ENCODE measurements around the gene PLB1.

The PLB1 gene

GRCh38 chr2:28505361-28505760 is 9.5 kb downstream of the PLB1 start:
- no peak for DNase-seq

GRCh38 chr2:28506112-28506910 is 10.5 kb downstream of the PLB1 start:
- DNase-seq = no peak

GRCh38 chr2:28507796-28508764 is 12.2 kb downstream of the PLB1 start:
- DNase-seq = peak; percentile 18

- DNase-seq = no peak
Observed at GRCh38 chr2:28509361-28509760, 13.5 kb downstream of the PLB1 start.

GRCh38 chr2:28510184-28510583 is 14.3 kb downstream of the PLB1 start:
- no peak for DNase-seq

- DNase-seq = no peak
Observed at GRCh38 chr2:28511871-28512606, 16.2 kb downstream of the PLB1 start.

- DNase-seq = no peak
Observed at GRCh38 chr2:28512607-28512965, 16.7 kb downstream of the PLB1 start.

GRCh38 chr2:28513097-28513496 is 17.2 kb downstream of the PLB1 start:
- DNase-seq = no peak

- no peak for DNase-seq
Observed at GRCh38 chr2:28515176-28515751, 19.4 kb downstream of the PLB1 start.

GRCh38 chr2:28516430-28516829 is 20.6 kb downstream of the PLB1 start:
- DNase-seq = no peak

GRCh38 chr2:28516950-28517349 is 21.1 kb downstream of the PLB1 start:
- no peak for DNase-seq

- no peak for DNase-seq
Observed at GRCh38 chr2:28521663-28522062, 25.8 kb downstream of the PLB1 start.

GRCh38 chr2:28522481-28522880 is 26.6 kb downstream of the PLB1 start:
- no peak for DNase-seq

GRCh38 chr2:28523902-28524301 is 28.0 kb downstream of the PLB1 start:
- no peak for DNase-seq

GRCh38 chr2:28525481-28525880 is 29.6 kb downstream of the PLB1 start:
- no peak for DNase-seq

GRCh38 chr2:28526527-28527132 is 30.8 kb downstream of the PLB1 start:
- no peak for DNase-seq

- no peak for DNase-seq
Observed at GRCh38 chr2:28527196-28527595, 31.3 kb downstream of the PLB1 start.

GRCh38 chr2:28528206-28528605 is 32.3 kb downstream of the PLB1 start:
- no peak for DNase-seq

- DNase-seq = no peak
Observed at GRCh38 chr2:28530782-28531181, 34.9 kb downstream of the PLB1 start.

- DNase-seq = no peak
Observed at GRCh38 chr2:28532399-28532798, 36.5 kb downstream of the PLB1 start.

- DNase-seq = no peak
Observed at GRCh38 chr2:28533044-28533680, 37.3 kb downstream of the PLB1 start.

GRCh38 chr2:28534817-28535216 is 39.0 kb downstream of the PLB1 start:
- DNase-seq = no peak
